Breast epithelium (tissue), 3 donors: ENCODE measurements around the gene AIM2.

Experiments
- CTCF ChIP-seq, 3 donors: fragments of 450-650 bp; IDR thresholded peaks; one replicate each; pipeline ENCODE4 v1.5.1; 2016 to 2017; ENCODE audit warnings: antibody characterized with exemption in 3 of 3, mild to moderate bottlenecking in 3 of 3, moderate library complexity in 3 of 3
- POLR2A ChIP-seq: fragments of 450-650 bp; IDR thresholded peaks from one replicate; pipeline ENCODE4 v1.6.1; 2016; ENCODE audit warnings: antibody characterized with exemption, mild to moderate bottlenecking, moderate library complexity
- POLR2AphosphoS5 ChIP-seq, 3 donors: sonication (generic); formaldehyde crosslinking; IDR thresholded peaks; one replicate each; pipeline ENCODE4 v1.6.1; 2017; ENCODE audit warnings: antibody characterized with exemption in 3 of 3

- TF ChIP-seq POLR2AphosphoS5 (IDR thresholded peaks at IDR 0.05) (no peak), POLR2A (no peak), CTCF (IDR thresholded peaks at IDR 0.05) (no peak)
These were observed 10.5 kb downstream of the AIM2 start for GRCh38 chr1:159066108-159066507.
